WTC11 (cell line): ENCODE data around the gene DPYSL3. TPM values are rescaled to one million over a fixed set of nuclear protein-coding genes. Genes with fewer than 3 reads are reported as not detected.

ENCODE experiments used
- ATAC-seq: fragments of 200-7000 bp; cut with Tn5 transposase; 2 replicates; pipeline ENCODE4 v1.10.0; 2021; ENCODE audit warnings: mild to moderate bottlenecking, moderate library complexity
- CTCF ChIA-PET: fragments of 300-600 bp; sonication (Branson Sonifier 250); formaldehyde crosslinking; loops from one replicate; lab custom pipeline; 2021; ENCODE audit warnings: antibody characterized with exemption; lab: Charles Lee
- POLR2A ChIA-PET: fragments of 350-600 bp; sonication (Branson Sonifier 250); formaldehyde crosslinking; loops from one replicate; lab custom pipeline; 2021; ENCODE audit warnings: antibody characterized with exemption; lab: Charles Lee
- DNase-seq: peaks from one replicate; pipeline ENCODE4 v3.0.0; 2021; ENCODE audit warnings: low spot score
- H3K27ac Mint-ChIP-seq: 2 replicates; pipeline ENCODE4 v1.8.0; 2021; ENCODE audit warnings: mixed read lengths
- H3K27me3 Mint-ChIP-seq: 2 replicates; pipeline ENCODE4 v1.8.0; 2021; ENCODE audit warnings: low read depth, mild to moderate bottlenecking, moderate library complexity, mixed read lengths
- H3K36me3 Mint-ChIP-seq: 2 replicates; pipeline ENCODE4 v1.8.0; 2021; ENCODE audit warnings: mixed read lengths
- H3K4me1 Mint-ChIP-seq: 2 replicates; pipeline ENCODE4 v1.8.0; 2022; ENCODE audit warnings: mixed read lengths
- H3K4me3 Mint-ChIP-seq: 2 replicates; pipeline ENCODE4 v1.8.0; 2021; ENCODE audit warnings: mild to moderate bottlenecking, moderate library complexity, mixed read lengths
- H3K9me3 Mint-ChIP-seq: 2 replicates; pipeline ENCODE4 v1.8.0; 2021; ENCODE audit warnings: mixed read lengths
- GABPB1 ChIP-seq: sonication (generic); formaldehyde crosslinking; IDR thresholded peaks from 2 replicates; pipeline ENCODE4 v1.8.1; 2023; ENCODE audit warnings: mild to moderate bottlenecking, missing genetic modification reagents
- IRF2 ChIP-seq: sonication (generic); formaldehyde crosslinking; IDR thresholded peaks from 2 replicates; pipeline ENCODE4 v1.8.0; 2022; ENCODE audit warnings: low read depth, missing genetic modification reagents, borderline replicate concordance
- NR2C2 ChIP-seq: sonication (generic); formaldehyde crosslinking; IDR thresholded peaks from 2 replicates; pipeline ENCODE4 v1.8.0; 2022; ENCODE audit warnings: mild to moderate bottlenecking, missing genetic modification reagents
- NR3C1 ChIP-seq: sonication (generic); formaldehyde crosslinking; conservative IDR thresholded peaks from 2 replicates; pipeline ENCODE4 v1.8.1; 2023; ENCODE audit warnings: low read depth, mild to moderate bottlenecking, missing genetic modification reagents
- SMAD3 ChIP-seq: sonication (generic); formaldehyde crosslinking; IDR thresholded peaks from 2 replicates; pipeline ENCODE4 v1.8.0; 2022; ENCODE audit warnings: missing genetic modification reagents, mild to moderate bottlenecking, borderline replicate concordance
- SOX15 ChIP-seq: fragments of 250-450 bp; sonication (Bioruptor Pico); IDR thresholded peaks from 2 replicates; pipeline ENCODE4 v1.9.0; 2021; ENCODE audit warnings: mild to moderate bottlenecking
- TP53 ChIP-seq: sonication (generic); formaldehyde crosslinking; IDR thresholded peaks from 2 replicates; pipeline ENCODE4 v1.8.1; 2023; ENCODE audit warnings: mild to moderate bottlenecking, missing genetic modification reagents
- ZNF219 ChIP-seq: sonication (generic); formaldehyde crosslinking; IDR thresholded peaks from 2 replicates; pipeline ENCODE4 v1.8.0; 2023; ENCODE audit warnings: missing genetic modification reagents, mild to moderate bottlenecking, borderline replicate concordance
- ZNF317 ChIP-seq: sonication (generic); formaldehyde crosslinking; IDR thresholded peaks from 2 replicates; pipeline ENCODE4 v1.8.1; 2023; ENCODE audit warnings: low read depth, mild to moderate bottlenecking, moderate library complexity, missing genetic modification reagents, borderline replicate concordance
- ZNF396 ChIP-seq: fragments of 250-450 bp; sonication (Bioruptor Pico); IDR thresholded peaks from 2 replicates; pipeline ENCODE4 v1.8.0; 2021; ENCODE audit warnings: mild to moderate bottlenecking, moderate library complexity, borderline replicate concordance
- ZNF423 ChIP-seq: fragments of 250-450 bp; sonication (Bioruptor Pico); IDR thresholded peaks from 2 replicates; pipeline ENCODE4 v2.1.2; 2022; ENCODE audit warnings: mild to moderate bottlenecking, moderate library complexity
- total RNA-seq: library from RNA; stranded (reverse); gene quantifications from 3 replicates; pipeline ENCODE4 v1.2.3, GENCODE V29; 2021
- TF ChIP-seq, protein P1 (sequence below): fragments of 250-450 bp; sonication (Bioruptor Pico); IDR thresholded peaks from 2 replicates; pipeline ENCODE4 v1.8.0; 2021; ENCODE audit warnings: mild to moderate bottlenecking
- TF ChIP-seq, protein P2 (sequence below): sonication (generic); formaldehyde crosslinking; IDR thresholded peaks from 2 replicates; pipeline ENCODE4 v1.8.0; 2022; ENCODE audit warnings: mild to moderate bottlenecking, missing genetic modification reagents
- TF ChIP-seq, protein P3 (sequence below): fragments of 200-600 bp; IDR thresholded peaks from 2 replicates; pipeline ENCODE4 v1.8.0; 2022; ENCODE audit warnings: antibody characterized with exemption
- TF ChIP-seq, protein P4 (sequence below): fragments of 250-450 bp; sonication (Bioruptor Pico); IDR thresholded peaks from 2 replicates; pipeline ENCODE4 v1.9.0; 2021; ENCODE audit warnings: mild to moderate bottlenecking
- TF ChIP-seq, protein P5 (sequence below): sonication (generic); formaldehyde crosslinking; conservative IDR thresholded peaks from 2 replicates; pipeline ENCODE4 v1.8.1; 2023; ENCODE audit warnings: mild to moderate bottlenecking, low read depth, missing genetic modification reagents, moderate library complexity
- TF ChIP-seq, protein P6 (sequence below): sonication (generic); formaldehyde crosslinking; IDR thresholded peaks from 2 replicates; pipeline ENCODE4 v1.8.1; 2023; ENCODE audit warnings: mild to moderate bottlenecking, missing genetic modification reagents, moderate library complexity
- TF ChIP-seq, protein P7 (sequence below): sonication (generic); formaldehyde crosslinking; IDR thresholded peaks from 2 replicates; pipeline ENCODE4 v1.8.1; 2022; ENCODE audit warnings: mild to moderate bottlenecking, moderate library complexity, missing genetic modification reagents
- TF ChIP-seq, protein P8 (sequence below): sonication (generic); formaldehyde crosslinking; IDR thresholded peaks from 2 replicates; pipeline ENCODE4 v1.8.1; 2022; ENCODE audit warnings: missing genetic modification reagents, borderline replicate concordance

The DPYSL3 gene
- total RNA-seq, 1 experiment from 2014 or later: 358 TPM

DNA sequence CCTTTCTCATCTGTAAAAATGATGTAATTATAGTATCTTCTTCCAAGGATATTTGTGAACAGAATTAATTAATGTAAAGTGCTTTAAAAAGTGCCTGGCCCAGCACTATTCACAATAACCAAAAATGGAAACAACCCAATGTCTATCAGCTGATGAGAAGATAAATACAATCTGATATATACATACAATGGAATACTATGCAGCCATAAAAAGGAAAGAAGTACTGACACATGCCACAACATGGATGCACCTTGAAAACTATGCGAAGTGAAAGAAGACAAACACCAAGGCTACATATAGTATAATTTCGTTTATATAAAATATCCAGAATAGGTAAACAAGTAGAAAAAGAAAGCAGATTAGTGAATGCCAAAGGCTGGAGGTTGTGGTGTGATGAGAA, 24.1 kb downstream of the DPYSL3 start:
- peak overlapping the region; percentile 30 for H3K27ac Mint-ChIP-seq
- DNase-seq (no peak), ATAC-seq (no peak)
- peaks cover 4% of the 10 kb centered on the region for H3K9me3 Mint-ChIP-seq
- TF ChIP-seq, protein P1, sequence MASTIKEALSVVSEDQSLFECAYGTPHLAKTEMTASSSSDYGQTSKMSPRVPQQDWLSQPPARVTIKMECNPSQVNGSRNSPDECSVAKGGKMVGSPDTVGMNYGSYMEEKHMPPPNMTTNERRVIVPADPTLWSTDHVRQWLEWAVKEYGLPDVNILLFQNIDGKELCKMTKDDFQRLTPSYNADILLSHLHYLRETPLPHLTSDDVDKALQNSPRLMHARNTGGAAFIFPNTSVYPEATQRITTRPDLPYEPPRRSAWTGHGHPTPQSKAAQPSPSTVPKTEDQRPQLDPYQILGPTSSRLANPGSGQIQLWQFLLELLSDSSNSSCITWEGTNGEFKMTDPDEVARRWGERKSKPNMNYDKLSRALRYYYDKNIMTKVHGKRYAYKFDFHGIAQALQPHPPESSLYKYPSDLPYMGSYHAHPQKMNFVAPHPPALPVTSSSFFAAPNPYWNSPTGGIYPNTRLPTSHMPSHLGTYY: no peak
- TF ChIP-seq, protein P2, sequence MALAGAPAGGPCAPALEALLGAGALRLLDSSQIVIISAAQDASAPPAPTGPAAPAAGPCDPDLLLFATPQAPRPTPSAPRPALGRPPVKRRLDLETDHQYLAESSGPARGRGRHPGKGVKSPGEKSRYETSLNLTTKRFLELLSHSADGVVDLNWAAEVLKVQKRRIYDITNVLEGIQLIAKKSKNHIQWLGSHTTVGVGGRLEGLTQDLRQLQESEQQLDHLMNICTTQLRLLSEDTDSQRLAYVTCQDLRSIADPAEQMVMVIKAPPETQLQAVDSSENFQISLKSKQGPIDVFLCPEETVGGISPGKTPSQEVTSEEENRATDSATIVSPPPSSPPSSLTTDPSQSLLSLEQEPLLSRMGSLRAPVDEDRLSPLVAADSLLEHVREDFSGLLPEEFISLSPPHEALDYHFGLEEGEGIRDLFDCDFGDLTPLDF: no peak
- no peak for TF ChIP-seq SOX15
- peaks cover 5% of the 10 kb centered on the region; the same call in 1 of the 2 replicates for H3K36me3 Mint-ChIP-seq
- no peaks in the 10 kb centered on the region for H3K27me3 Mint-ChIP-seq
- ChIA-PET POLR2A (no interaction called here), CTCF (interaction anchor here (0.7 to 1.7 kb wide), 3 partner anchors 17 to 91 kb away, joined by 3 to 4 read pairs (median 4); no protein-coding TSS in a partner anchor)
- peaks cover 68% of the 10 kb centered on the region for H3K4me1 Mint-ChIP-seq
- no peak overlapping the region for H3K4me3 Mint-ChIP-seq

DNA sequence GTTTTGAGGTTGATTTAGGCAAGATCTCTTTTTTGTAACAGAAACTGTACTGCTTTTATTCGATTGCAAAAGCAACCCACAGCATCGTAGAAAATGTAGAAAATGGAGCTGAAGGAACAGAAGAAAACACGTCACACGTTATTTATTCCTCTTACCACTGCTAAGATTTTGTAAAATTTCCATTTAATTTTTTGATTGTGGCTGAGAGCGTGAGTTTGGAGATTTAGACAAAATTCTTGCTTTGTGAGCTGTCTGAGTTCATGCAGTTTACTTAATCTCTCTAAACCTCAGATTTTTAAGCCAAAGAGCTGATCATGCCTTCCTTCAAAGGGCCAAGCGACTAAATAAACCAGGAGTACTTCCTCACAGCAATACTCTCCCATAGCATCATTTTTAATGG, 24.8 kb downstream of the DPYSL3 start:
- Mint-ChIP-seq H3K27me3 (no peaks in the 10 kb centered on the region), H3K9me3 (peaks cover 4% of the 10 kb centered on the region), H3K4me1 (peaks cover 65% of the 10 kb centered on the region), H3K4me3 (no peak overlapping the region), H3K36me3 (peaks cover 5% of the 10 kb centered on the region; the same call in 1 of the 2 replicates), H3K27ac (peak overlapping the region; percentile 91)
- DNase-seq (no peak), ATAC-seq (no peak)
- TF ChIP-seq ZNF396 (CRISPR knock-in tag): no peak
- TF ChIP-seq ZNF219 (CRISPR knock-in tag): no peak
- TF ChIP-seq TP53: no peak
- TF ChIP-seq, protein P3, sequence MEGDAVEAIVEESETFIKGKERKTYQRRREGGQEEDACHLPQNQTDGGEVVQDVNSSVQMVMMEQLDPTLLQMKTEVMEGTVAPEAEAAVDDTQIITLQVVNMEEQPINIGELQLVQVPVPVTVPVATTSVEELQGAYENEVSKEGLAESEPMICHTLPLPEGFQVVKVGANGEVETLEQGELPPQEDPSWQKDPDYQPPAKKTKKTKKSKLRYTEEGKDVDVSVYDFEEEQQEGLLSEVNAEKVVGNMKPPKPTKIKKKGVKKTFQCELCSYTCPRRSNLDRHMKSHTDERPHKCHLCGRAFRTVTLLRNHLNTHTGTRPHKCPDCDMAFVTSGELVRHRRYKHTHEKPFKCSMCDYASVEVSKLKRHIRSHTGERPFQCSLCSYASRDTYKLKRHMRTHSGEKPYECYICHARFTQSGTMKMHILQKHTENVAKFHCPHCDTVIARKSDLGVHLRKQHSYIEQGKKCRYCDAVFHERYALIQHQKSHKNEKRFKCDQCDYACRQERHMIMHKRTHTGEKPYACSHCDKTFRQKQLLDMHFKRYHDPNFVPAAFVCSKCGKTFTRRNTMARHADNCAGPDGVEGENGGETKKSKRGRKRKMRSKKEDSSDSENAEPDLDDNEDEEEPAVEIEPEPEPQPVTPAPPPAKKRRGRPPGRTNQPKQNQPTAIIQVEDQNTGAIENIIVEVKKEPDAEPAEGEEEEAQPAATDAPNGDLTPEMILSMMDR: no peak
- no peak for TF ChIP-seq NR3C1
- no peak for TF ChIP-seq ZNF423
- TF ChIP-seq GABPB1 (CRISPR knock-in tag): no peak
- TF ChIP-seq, protein P4, sequence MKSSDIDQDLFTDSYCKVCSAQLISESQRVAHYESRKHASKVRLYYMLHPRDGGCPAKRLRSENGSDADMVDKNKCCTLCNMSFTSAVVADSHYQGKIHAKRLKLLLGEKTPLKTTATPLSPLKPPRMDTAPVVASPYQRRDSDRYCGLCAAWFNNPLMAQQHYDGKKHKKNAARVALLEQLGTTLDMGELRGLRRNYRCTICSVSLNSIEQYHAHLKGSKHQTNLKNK: no peak
- TF ChIP-seq, protein P5, sequence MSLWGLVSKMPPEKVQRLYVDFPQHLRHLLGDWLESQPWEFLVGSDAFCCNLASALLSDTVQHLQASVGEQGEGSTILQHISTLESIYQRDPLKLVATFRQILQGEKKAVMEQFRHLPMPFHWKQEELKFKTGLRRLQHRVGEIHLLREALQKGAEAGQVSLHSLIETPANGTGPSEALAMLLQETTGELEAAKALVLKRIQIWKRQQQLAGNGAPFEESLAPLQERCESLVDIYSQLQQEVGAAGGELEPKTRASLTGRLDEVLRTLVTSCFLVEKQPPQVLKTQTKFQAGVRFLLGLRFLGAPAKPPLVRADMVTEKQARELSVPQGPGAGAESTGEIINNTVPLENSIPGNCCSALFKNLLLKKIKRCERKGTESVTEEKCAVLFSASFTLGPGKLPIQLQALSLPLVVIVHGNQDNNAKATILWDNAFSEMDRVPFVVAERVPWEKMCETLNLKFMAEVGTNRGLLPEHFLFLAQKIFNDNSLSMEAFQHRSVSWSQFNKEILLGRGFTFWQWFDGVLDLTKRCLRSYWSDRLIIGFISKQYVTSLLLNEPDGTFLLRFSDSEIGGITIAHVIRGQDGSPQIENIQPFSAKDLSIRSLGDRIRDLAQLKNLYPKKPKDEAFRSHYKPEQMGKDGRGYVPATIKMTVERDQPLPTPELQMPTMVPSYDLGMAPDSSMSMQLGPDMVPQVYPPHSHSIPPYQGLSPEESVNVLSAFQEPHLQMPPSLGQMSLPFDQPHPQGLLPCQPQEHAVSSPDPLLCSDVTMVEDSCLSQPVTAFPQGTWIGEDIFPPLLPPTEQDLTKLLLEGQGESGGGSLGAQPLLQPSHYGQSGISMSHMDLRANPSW (CRISPR knock-in tag): no peak
- no peak for TF ChIP-seq NR2C2
- no peak for TF ChIP-seq ZNF317 (CRISPR knock-in tag)
- no peak for TF ChIP-seq IRF2 (CRISPR knock-in tag)
- no peak for TF ChIP-seq SMAD3 (CRISPR knock-in tag)
- TF ChIP-seq, protein P6, sequence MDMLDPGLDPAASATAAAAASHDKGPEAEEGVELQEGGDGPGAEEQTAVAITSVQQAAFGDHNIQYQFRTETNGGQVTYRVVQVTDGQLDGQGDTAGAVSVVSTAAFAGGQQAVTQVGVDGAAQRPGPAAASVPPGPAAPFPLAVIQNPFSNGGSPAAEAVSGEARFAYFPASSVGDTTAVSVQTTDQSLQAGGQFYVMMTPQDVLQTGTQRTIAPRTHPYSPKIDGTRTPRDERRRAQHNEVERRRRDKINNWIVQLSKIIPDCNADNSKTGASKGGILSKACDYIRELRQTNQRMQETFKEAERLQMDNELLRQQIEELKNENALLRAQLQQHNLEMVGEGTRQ: no peak
- TF ChIP-seq, protein P7, sequence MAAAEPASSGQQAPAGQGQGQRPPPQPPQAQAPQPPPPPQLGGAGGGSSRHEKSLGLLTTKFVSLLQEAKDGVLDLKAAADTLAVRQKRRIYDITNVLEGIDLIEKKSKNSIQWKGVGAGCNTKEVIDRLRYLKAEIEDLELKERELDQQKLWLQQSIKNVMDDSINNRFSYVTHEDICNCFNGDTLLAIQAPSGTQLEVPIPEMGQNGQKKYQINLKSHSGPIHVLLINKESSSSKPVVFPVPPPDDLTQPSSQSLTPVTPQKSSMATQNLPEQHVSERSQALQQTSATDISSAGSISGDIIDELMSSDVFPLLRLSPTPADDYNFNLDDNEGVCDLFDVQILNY: no peak
- TF ChIP-seq, protein P8, sequence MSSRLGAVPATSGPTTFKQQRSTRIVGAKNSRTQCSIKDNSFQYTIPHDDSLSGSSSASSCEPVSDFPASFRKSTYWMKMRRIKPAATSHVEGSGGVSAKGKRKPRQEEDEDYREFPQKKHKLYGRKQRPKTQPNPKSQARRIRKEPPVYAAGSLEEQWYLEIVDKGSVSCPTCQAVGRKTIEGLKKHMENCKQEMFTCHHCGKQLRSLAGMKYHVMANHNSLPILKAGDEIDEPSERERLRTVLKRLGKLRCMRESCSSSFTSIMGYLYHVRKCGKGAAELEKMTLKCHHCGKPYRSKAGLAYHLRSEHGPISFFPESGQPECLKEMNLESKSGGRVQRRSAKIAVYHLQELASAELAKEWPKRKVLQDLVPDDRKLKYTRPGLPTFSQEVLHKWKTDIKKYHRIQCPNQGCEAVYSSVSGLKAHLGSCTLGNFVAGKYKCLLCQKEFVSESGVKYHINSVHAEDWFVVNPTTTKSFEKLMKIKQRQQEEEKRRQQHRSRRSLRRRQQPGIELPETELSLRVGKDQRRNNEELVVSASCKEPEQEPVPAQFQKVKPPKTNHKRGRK (CRISPR knock-in tag): no peak
- ChIA-PET POLR2A (no interaction called here), CTCF (interaction anchor here (0.7 to 0.8 kb wide), 2 partner anchors 21 to 92 kb away, joined by 3 read pairs; no protein-coding TSS in a partner anchor)
